ENCODE data around the gene NMNAT2. TPM values are rescaled to one million over a fixed set of nuclear protein-coding genes. Genes with fewer than 3 reads are reported as not detected.

NMNAT2 gene
- total and polyA plus RNA-seq, 2 of the 8 experiments (the other 6 are each of a cell fraction or from before 2014, with no cell fraction given), result 6.5 to 20.9 TPM

DNA sequence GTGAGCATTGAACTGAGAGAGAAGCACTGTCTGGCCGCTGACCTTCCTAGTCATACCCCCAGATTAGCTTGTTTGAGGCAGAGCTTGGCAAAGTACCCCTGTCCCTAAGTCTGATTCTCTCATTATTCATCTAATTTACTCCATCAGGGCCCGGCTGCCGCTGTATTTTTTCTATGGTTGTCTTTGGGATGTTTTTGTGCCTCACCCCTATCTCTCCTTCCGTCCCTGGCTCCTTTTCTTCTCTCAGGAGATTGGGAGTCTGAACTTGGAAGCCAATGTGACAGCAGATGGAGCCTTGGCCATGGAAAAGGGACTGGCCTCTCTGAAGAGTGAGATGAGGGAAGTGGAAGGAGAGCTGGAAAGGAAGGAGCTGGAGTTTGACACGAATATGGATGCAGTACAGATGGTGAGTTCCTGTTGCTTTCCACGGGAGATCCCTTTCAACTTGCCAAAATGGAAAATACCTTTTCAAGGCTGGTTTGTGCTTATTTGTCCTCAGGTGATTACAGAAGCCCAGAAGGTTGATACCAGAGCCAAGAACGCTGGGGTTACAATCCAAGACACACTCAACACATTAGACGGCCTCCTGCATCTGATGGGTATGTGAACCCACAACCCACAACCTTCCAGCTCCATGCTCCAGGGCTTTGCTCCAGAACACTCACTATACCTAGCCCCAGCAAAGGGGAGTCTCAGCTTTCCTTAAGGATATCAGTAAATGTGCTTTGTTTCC, 178.2 kb downstream of the NMNAT2 start:
- Histone ChIP-seq H4K20me1 (replicated peaks in 1 of 2; ENCODE audit: control insufficient read depth in 1 of 2, insufficient read depth in 2 of 2, low read length in 2 of 2) (no peaks in the 10 kb centered on the region), H2BK15ac (ENCODE audit: low read length) (no peak overlapping the region), H3K36me3 (ENCODE audit: control insufficient read depth in 2 of 4, insufficient read depth in 4 of 4, low read length in 3 of 4) (peaks cover 0 to 3% (median 0%) of the 10 kb centered on the region in 4 experiments; a peak in 1 of 8 replicates), H3K27me3 (replicated peaks in 1 of 4; ENCODE audit: control insufficient read depth in 3 of 4, extremely low read depth in 1 of 4, insufficient read depth in 3 of 4, low read length in 3 of 4) (no peaks in the 10 kb centered on the region), H4K5ac (ENCODE audit: insufficient read length, low read depth, low read length) (no peak overlapping the region), H3K23ac (ENCODE audit: insufficient read length) (no peak overlapping the region), H3K9ac (replicated peaks in 1 of 4; ENCODE audit: extremely low read depth in 1 of 4, low read depth in 3 of 4, low read length in 3 of 4) (no peak overlapping the region), H3K27ac (ENCODE audit: low read depth, low read length) (no peak overlapping the region), H2AFZ (ENCODE audit: low read length) (no peak overlapping the region), H4K8ac (ENCODE audit: extremely low read depth, insufficient read depth, low read length) (no peak overlapping the region), H3K4ac (replicated peaks; ENCODE audit: insufficient read length, low read depth, low read length) (no peak overlapping the region), H3K4me1 (replicated peaks in 1 of 4; ENCODE audit: control insufficient read depth in 3 of 4, insufficient read depth in 4 of 4, low read length in 3 of 4) (peaks cover 0 to 6% (median 3%) of the 10 kb centered on the region in 4 experiments; a peak in 3 of 7 replicates), H3K56ac (replicated peaks; ENCODE audit: insufficient read length, low read depth, low read length) (no peak overlapping the region), H3K79me1 (ENCODE audit: low read depth, low read length) (no peaks in the 10 kb centered on the region), H3K18ac (ENCODE audit: extremely low read depth, low read length) (no peak overlapping the region), H3K4me2 (ENCODE audit: insufficient read depth in 1 of 2, low read depth in 2 of 2, low read length in 2 of 2) (no peak overlapping the region), H3K14ac (ENCODE audit: insufficient read length) (no peak overlapping the region), H2BK5ac (ENCODE audit: low read depth, low read length) (no peak overlapping the region), H3K79me2 (ENCODE audit: control insufficient read depth in 1 of 2, insufficient read depth in 2 of 2, low read length in 2 of 2) (no peaks in the 10 kb centered on the region), H3K23me2 (ENCODE audit: low read depth, low read length) (no peaks in the 10 kb centered on the region), H2BK20ac (ENCODE audit: low read length) (no peak overlapping the region), H2AK5ac (ENCODE audit: low read depth, low read length) (no peak overlapping the region), H4K91ac (replicated peaks; ENCODE audit: insufficient read length, low read length) (no peak overlapping the region), H2BK12ac (ENCODE audit: low read depth, low read length) (no peak overlapping the region), H2BK120ac (replicated peaks; ENCODE audit: low read depth, low read length) (no peak overlapping the region), H3K4me3 (ENCODE audit: extremely low read depth in 1 of 4, insufficient read depth in 2 of 4, low read depth in 3 of 4, low read length in 4 of 4) (no peak overlapping the region), H3K9me3 (ENCODE audit: insufficient read depth in 2 of 2, low read depth in 1 of 2, low read length in 1 of 2) (no peaks in the 10 kb centered on the region)
- WGBS, 2 experiments (ENCODE audit: extremely low coverage in 1 of 2, insufficient coverage in 1 of 2, insufficient read length in 1 of 2, insufficient replicate concordance in 2 of 2, low coverage in 1 of 2, low lambda C conversion rate in 2 of 2, missing lambda C conversion rate in 1 of 2), result 90% methylated on average over 8 of the region's 8 CpGs; no CpG with 5 or more reads in 1 of the 2 experiments
- no peak for FAIRE-seq
- DNase-seq (ENCODE audit: low read depth in 1 of 2, low spot score in 2 of 2), result no peak
- ChIA-PET POLR2A (ENCODE audit: partially characterized antibody) (no interaction called here), CTCF (ENCODE audit: partially characterized antibody) (interaction anchor here (1.2 to 8.7 kb wide), 5 partner anchors 12 to 93 kb away, joined by 3 to 51 read pairs (median 4); no protein-coding TSS in a partner anchor)
- no peak for TF ChIP-seq RBBP5 (IDR thresholded peaks at IDR 0.05; ENCODE audit: borderline replicate concordance, low read depth, low read length)
- TF ChIP-seq CBX8 (IDR thresholded peaks at IDR 0.05; ENCODE audit: borderline replicate concordance, low read depth, low read length), result no peak
- no peak for TF ChIP-seq HDAC6 (IDR thresholded peaks at IDR 0.05; ENCODE audit: low read depth, low read length)
- TF ChIP-seq PHF8 (conservative IDR thresholded peaks at IDR 0.05; ENCODE audit: low read depth, low read length), result no peak
- no peak for TF ChIP-seq SRF (IDR thresholded peaks at IDR 0.05; ENCODE audit: low read depth, low read length)
- TF ChIP-seq CHD1 (IDR thresholded peaks at IDR 0.05; ENCODE audit: low read depth, low read length), result no peak
- TF ChIP-seq RXRA (IDR thresholded peaks at IDR 0.05; ENCODE audit: insufficient read depth, low read depth, low read length), result no peak
- no peak for TF ChIP-seq KDM4A (IDR thresholded peaks at IDR 0.05; ENCODE audit: low read depth, low read length, severe bottlenecking)
- TF ChIP-seq, protein P1, sequence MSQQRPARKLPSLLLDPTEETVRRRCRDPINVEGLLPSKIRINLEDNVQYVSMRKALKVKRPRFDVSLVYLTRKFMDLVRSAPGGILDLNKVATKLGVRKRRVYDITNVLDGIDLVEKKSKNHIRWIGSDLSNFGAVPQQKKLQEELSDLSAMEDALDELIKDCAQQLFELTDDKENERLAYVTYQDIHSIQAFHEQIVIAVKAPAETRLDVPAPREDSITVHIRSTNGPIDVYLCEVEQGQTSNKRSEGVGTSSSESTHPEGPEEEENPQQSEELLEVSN (IDR thresholded peaks at IDR 0.05), result no peak
- TF ChIP-seq GTF2F1 (IDR thresholded peaks at IDR 0.05; ENCODE audit: borderline replicate concordance, low read depth, low read length), result no peak
- TF ChIP-seq POLR2AphosphoS5 (IDR thresholded peaks at IDR 0.05; ENCODE audit: low read depth, low read length), result no peak
